Progenitor cell of endocrine pancreas (in vitro differentiated cells): ENCODE data around the gene TBC1D10B. TPM values are rescaled to one million over a fixed set of nuclear protein-coding genes. Genes with fewer than 3 reads are reported as not detected.

Source experiments
- DNase-seq: peaks from one replicate; pipeline ENCODE4 v3.0.0; 2021; ENCODE audit warnings: low spot score; ENCODE audit not compliant: unreplicated experiment
- H3K27ac Mint-ChIP-seq: 2 replicates; pipeline ENCODE4 v1.8.0; 2021; ENCODE audit warnings: mild to moderate bottlenecking, moderate library complexity, mixed read lengths
- H3K27me3 Mint-ChIP-seq: 2 replicates; pipeline ENCODE4 v1.8.0; 2021; ENCODE audit warnings: mixed read lengths
- H3K36me3 Mint-ChIP-seq: 2 replicates; pipeline ENCODE4 v1.8.0; 2022; ENCODE audit warnings: mixed read lengths; ENCODE audit not compliant: insufficient read depth
- H3K4me1 Mint-ChIP-seq: 2 replicates; pipeline ENCODE4 v1.8.0; 2021; ENCODE audit warnings: low read depth, mixed read lengths
- H3K4me3 Mint-ChIP-seq: 2 replicates; pipeline ENCODE4 v1.8.0; 2021; ENCODE audit warnings: low read depth, mild to moderate bottlenecking, moderate library complexity, mixed read lengths
- H3K9me3 Mint-ChIP-seq: 2 replicates; pipeline ENCODE4 v1.8.0; 2021; ENCODE audit warnings: low read depth, mixed read lengths
- CTCF ChIP-seq: fragments of 200-600 bp; sonication (generic); IDR thresholded peaks from one replicate; pipeline ENCODE4 v1.5.0; 2021; ENCODE audit warnings: antibody characterized with exemption, mild to moderate bottlenecking; ENCODE audit not compliant: unreplicated experiment
- total RNA-seq: library from RNA; stranded (reverse); gene quantifications from 2 replicates; pipeline ENCODE4 v1.2.1, GENCODE V29; 2021

The TBC1D10B gene
- total RNA-seq, 1 donor from 2014 or later = 51.8 TPM

- Mint-ChIP-seq H3K4me3 (no peak overlapping the region), H3K27me3 (no peaks in the 10 kb centered on the region), H3K36me3 (peaks cover 12% of the 10 kb centered on the region), H3K9me3 (no peaks in the 10 kb centered on the region), H3K27ac (no peak overlapping the region), H3K4me1 (peaks cover 36% of the 10 kb centered on the region)
- no peak for DNase-seq
- no peak for TF ChIP-seq CTCF
Measured at GRCh38 chr16:30366511-30366910, 3.8 kb downstream of the TBC1D10B start.

GRCh38 chr16:30365200-30365599 is 5.1 kb downstream of the TBC1D10B start:
- Mint-ChIP-seq H3K4me1 (peaks cover 30% of the 10 kb centered on the region), H3K4me3 (no peak overlapping the region), H3K27ac (no peak overlapping the region), H3K36me3 (peaks cover 15% of the 10 kb centered on the region), H3K27me3 (no peaks in the 10 kb centered on the region), H3K9me3 (no peaks in the 10 kb centered on the region)
- no peak for DNase-seq
- no peak for TF ChIP-seq CTCF

- Mint-ChIP-seq H3K36me3 (peaks cover 18% of the 10 kb centered on the region), H3K4me1 (peaks cover 5% of the 10 kb centered on the region), H3K27ac (no peak overlapping the region), H3K4me3 (no peak overlapping the region), H3K27me3 (no peaks in the 10 kb centered on the region), H3K9me3 (no peaks in the 10 kb centered on the region)
- DNase-seq = no peak
- TF ChIP-seq CTCF = no peak
Measured at GRCh38 chr16:30361180-30361579, 9.1 kb downstream of the TBC1D10B start.

- no peak for TF ChIP-seq CTCF
- Mint-ChIP-seq H3K4me1 (peaks cover 5% of the 10 kb centered on the region), H3K4me3 (no peak overlapping the region), H3K36me3 (peaks cover 16% of the 10 kb centered on the region), H3K27ac (no peak overlapping the region), H3K27me3 (no peaks in the 10 kb centered on the region), H3K9me3 (no peaks in the 10 kb centered on the region)
- DNase-seq = no peak
Measured at GRCh38 chr16:30359871-30360170, 10.5 kb downstream of the TBC1D10B start.

GRCh38 chr16:30358990-30359870 is 11.1 kb downstream of the TBC1D10B start:
- Mint-ChIP-seq H3K4me3 (no peak overlapping the region), H3K27me3 (no peaks in the 10 kb centered on the region), H3K36me3 (peaks cover 12% of the 10 kb centered on the region), H3K9me3 (no peaks in the 10 kb centered on the region), H3K27ac (no peak overlapping the region), H3K4me1 (peaks cover 10% of the 10 kb centered on the region)
- no peak for DNase-seq
- no peak for TF ChIP-seq CTCF
